Erythroblast (primary cell): ENCODE results near the gene INSYN2B.

Experiments
- GATA1 ChIP-seq: IDR thresholded peaks from 2 replicates; pipeline ENCODE4 v1.6.1; 2011; ENCODE audit warnings: low read depth, mild to moderate bottlenecking, control low read depth, low read length, moderate library complexity
- POLR2A ChIP-seq: IDR thresholded peaks from 2 replicates; pipeline ENCODE4 v1.6.1; 2011; ENCODE audit warnings: mild to moderate bottlenecking, low read length

DNA sequence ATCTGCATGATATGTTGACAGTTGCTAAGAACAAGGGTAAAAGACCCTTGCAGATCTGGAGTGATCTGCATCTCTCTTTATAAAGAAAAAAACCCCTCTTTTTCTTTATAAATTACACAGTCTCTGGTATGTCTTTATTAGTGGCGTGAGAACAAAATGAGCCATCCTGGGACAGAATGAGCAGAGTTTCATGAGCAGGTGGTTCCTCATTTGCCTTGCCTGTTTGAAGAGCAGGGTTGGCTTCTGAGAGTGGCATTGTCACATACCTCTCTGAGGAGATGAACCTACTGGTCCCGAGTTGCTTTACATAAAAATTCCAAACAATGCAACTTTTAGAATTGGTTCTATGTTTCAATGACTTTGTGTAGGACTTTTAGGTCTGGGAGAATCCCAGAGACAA lies 94.3 kb downstream of the INSYN2B start:
- TF ChIP-seq POLR2A (no peak), GATA1 (no peak)
